Brain microvascular endothelial cell (primary cell): ENCODE measurements around the gene KCNQ1.

Source experiments
- DNase-seq: peaks from one replicate; pipeline ENCODE4 v3.0.0-alpha.2; 2020
- H3K27ac ChIP-seq: fragments of 250-450 bp; sonication (Bioruptor Pico); 2 replicates; pipeline ENCODE4 v1.5.1; 2020; ENCODE audit warnings: mild to moderate bottlenecking, moderate library complexity
- H3K27me3 ChIP-seq: fragments of 250-450 bp; sonication (Bioruptor Pico); replicated peaks from 2 replicates; pipeline ENCODE4 v1.5.1; 2020; ENCODE audit warnings: mild to moderate bottlenecking
- H3K36me3 ChIP-seq: fragments of 250-450 bp; sonication (Bioruptor Pico); replicated peaks from 2 replicates; pipeline ENCODE4 v1.5.1; 2020; ENCODE audit warnings: mild to moderate bottlenecking
- H3K4me3 ChIP-seq: 2 replicates; pipeline ENCODE4 v1.5.1; 2011; ENCODE audit warnings: low read depth, mild to moderate bottlenecking, control low read depth, low read length, moderate library complexity
- in situ Hi-C: cut with HindIII; loops from 2 replicates; pipeline ENCODE4 v1.10.0; 2017; ENCODE audit warnings: low sequenced_read_pairs, low pct_ligation_motif_present
- TF ChIP-seq, protein P1 (sequence below): IDR thresholded peaks from 2 replicates; pipeline ENCODE4 v1.5.1; 2011; ENCODE audit warnings: low read depth, mild to moderate bottlenecking, moderate library complexity, low read length, control low read depth, inconsistent platforms; ENCODE audit errors: missing control alignments

KCNQ1 gene

GRCh38 chr11:2796091-2796490 lies 351.3 kb downstream of the KCNQ1 start:
- in situ Hi-C loops, result no loop called here
- Histone ChIP-seq H3K4me3 (no peak overlapping the region), H3K36me3 (no peaks in the 10 kb centered on the region), H3K27ac (no peak overlapping the region), H3K27me3 (peaks cover 22% of the 10 kb centered on the region)
- TF ChIP-seq, protein P1, sequence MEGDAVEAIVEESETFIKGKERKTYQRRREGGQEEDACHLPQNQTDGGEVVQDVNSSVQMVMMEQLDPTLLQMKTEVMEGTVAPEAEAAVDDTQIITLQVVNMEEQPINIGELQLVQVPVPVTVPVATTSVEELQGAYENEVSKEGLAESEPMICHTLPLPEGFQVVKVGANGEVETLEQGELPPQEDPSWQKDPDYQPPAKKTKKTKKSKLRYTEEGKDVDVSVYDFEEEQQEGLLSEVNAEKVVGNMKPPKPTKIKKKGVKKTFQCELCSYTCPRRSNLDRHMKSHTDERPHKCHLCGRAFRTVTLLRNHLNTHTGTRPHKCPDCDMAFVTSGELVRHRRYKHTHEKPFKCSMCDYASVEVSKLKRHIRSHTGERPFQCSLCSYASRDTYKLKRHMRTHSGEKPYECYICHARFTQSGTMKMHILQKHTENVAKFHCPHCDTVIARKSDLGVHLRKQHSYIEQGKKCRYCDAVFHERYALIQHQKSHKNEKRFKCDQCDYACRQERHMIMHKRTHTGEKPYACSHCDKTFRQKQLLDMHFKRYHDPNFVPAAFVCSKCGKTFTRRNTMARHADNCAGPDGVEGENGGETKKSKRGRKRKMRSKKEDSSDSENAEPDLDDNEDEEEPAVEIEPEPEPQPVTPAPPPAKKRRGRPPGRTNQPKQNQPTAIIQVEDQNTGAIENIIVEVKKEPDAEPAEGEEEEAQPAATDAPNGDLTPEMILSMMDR, result no peak
- DNase-seq, result no peak

- no peak overlapping the region for H3K27ac ChIP-seq
- TF ChIP-seq, protein P1, result no peak
- no peak for DNase-seq
- H3K4me3 ChIP-seq, result no peak overlapping the region
- in situ Hi-C loops, result no loop called here
- peaks cover 17% of the 10 kb centered on the region for H3K27me3 ChIP-seq
- no peaks in the 10 kb centered on the region for H3K36me3 ChIP-seq
Measured at GRCh38 chr11:2796508-2797113, 351.8 kb downstream of the KCNQ1 start.

DNA sequence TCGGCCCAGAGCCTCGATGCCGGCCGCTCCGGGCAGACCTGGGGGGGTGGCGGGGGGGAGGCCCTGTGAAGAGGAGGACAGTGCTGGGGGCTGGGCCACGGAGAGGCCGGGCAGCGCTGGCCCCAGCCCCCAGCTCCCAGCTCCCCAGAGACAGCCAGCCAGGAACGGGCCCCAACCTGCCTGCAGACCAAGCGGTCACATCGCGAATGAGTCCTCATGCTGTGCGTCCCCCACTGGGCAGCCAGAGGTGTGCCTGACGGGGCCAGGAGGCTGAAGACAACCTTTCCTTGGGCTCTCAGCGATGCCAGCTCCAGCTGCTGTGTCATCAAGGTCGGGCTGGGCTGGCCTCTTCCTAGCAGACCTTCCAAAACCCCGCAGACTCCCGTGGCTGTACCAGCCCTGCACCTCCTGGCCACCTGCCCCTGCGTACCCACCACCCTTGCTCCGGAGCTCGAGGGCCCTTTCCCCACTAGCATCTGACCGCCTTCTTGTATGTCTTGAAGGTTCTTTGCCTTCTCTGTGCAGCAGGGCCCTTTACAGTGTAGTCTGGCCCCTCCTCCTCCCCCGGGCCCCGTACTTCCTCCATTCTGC lies 352.4 kb downstream of the KCNQ1 start:
- Histone ChIP-seq H3K36me3 (no peaks in the 10 kb centered on the region), H3K27me3 (peaks cover 11% of the 10 kb centered on the region), H3K4me3 (no peak overlapping the region), H3K27ac (no peak overlapping the region)
- no peak for DNase-seq
- in situ Hi-C loops, result no loop called here
- TF ChIP-seq, protein P1, result no peak

DNA sequence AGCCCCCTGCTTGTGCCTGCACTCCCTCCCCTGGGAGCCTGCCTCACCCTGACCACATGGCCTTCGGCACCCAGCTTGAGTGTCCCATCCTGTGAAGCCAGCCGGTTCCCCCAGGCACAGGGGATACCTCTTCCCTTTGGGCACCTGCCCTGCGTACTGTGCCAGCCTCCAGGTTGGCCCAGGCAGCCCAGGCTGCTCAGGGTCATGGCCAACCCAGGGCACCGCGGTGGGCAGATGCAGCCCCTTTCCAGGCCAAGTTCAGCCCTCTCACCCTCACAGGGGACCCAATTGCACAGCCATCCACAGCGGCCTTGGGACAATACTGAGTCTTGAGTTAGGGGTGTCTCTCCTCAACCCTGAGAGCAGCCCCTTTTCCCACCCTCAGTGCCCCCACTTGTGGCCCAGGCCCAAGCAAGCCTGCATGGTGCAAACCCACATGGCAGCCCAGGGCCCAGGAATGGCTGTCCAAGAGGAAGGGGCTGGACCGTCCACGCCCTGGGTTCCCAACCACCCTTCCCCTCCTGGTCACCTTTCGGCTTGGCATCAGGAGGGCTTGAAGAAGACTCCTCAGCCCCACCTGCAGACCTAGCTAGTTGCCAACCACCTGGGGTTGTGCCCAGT lies 353.0 kb downstream of the KCNQ1 start:
- in situ Hi-C loops, result no loop called here
- no peak overlapping the region for H3K27ac ChIP-seq
- H3K4me3 ChIP-seq, result no peak overlapping the region
- DNase-seq, result no peak
- peaks cover 8% of the 10 kb centered on the region for H3K27me3 ChIP-seq
- TF ChIP-seq, protein P1, result no peak
- no peaks in the 10 kb centered on the region for H3K36me3 ChIP-seq

DNA sequence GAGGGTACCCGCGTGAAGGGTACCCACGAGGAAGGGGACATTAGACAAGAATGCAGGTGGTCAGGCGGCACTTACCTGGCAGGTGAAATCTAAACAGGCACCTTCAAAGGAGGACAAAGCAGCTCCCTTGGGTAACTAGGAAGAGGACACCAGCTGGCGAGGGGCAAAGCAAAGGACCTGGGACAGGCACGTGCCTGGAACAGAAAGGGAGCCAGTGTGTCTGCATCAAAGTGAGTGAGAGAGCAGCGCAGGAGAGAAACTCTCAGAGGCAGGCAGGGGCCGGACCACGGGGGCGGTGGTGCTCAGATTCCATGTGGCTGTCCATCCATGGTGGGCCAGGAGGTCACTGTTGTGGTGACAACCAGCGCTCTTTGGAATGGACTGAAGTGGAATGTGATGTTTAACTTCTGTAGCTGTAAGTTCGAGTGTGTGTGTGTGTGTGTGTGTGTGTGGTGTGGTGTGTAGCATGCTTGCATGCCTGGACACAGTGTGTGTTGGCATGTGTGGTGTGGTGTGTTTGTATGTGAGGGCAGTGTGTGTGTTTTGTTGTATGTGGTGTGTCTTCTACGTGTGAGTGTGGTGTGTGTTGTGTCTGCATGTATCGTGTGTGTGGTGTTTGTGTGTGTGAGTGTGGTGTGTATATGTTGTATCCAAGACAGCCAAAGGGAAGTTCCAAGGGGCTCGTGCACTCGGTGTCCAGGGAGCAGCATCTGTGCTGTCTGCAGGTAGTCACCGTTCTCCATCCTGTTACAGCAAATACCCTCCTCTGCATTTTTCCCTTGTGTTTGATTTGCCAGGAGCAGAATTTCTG lies 354.3 kb downstream of the KCNQ1 start:
- TF ChIP-seq, protein P1, result no peak
- H3K27ac ChIP-seq, result no peak overlapping the region
- in situ Hi-C loops, result no loop called here
- DNase-seq, result no peak
- peaks cover 4% of the 10 kb centered on the region for H3K27me3 ChIP-seq
- H3K36me3 ChIP-seq, result no peaks in the 10 kb centered on the region
- H3K4me3 ChIP-seq, result no peak overlapping the region
